ENCODE results near the gene RASL11B.

RASL11B gene

GRCh38 chr4:52838729-52839586, 23.2 kb upstream of the RASL11B start:
- no peaks in the 10 kb centered on the region for H3K36me3 Mint-ChIP-seq
- ATAC-seq (no peak), DNase-seq (ENCODE audit: low spot score in 2 of 2) (no peak)
- H3K4me3 Mint-ChIP-seq: no peak overlapping the region
- H3K27ac Mint-ChIP-seq: no peak overlapping the region
- H3K4me1 Mint-ChIP-seq: peaks cover 4% of the 10 kb centered on the region
- no peaks in the 10 kb centered on the region for H3K9me3 Mint-ChIP-seq

GRCh38 chr4:52840531-52841370, 21.4 kb upstream of the RASL11B start:
- Mint-ChIP-seq H3K9me3 (no peaks in the 10 kb centered on the region), H3K4me1 (peaks cover 6% of the 10 kb centered on the region)
- DNase-seq (ENCODE audit: low spot score in 2 of 2): no peak

GRCh38 chr4:52841682-52842456, 20.2 kb upstream of the RASL11B start:
- Mint-ChIP-seq H3K27ac (no peak overlapping the region), H3K4me1 (peaks cover 6% of the 10 kb centered on the region), H3K36me3 (no peaks in the 10 kb centered on the region), H3K4me3 (no peak overlapping the region), H3K9me3 (no peaks in the 10 kb centered on the region)
- ATAC-seq (no peak), DNase-seq (ENCODE audit: low spot score in 2 of 2) (no peak)

More at GRCh38 chr4:52840531-52841370, 21.4 kb upstream of the RASL11B start:
- Mint-ChIP-seq H3K4me3 (no peak overlapping the region), H3K36me3 (no peaks in the 10 kb centered on the region), H3K27ac (no peak overlapping the region)
- no peak for ATAC-seq

GRCh38 chr4:52842792-52843191, 19.3 kb upstream of the RASL11B start:
- no peak overlapping the region for H3K4me3 Mint-ChIP-seq
- peaks cover 6% of the 10 kb centered on the region for H3K4me1 Mint-ChIP-seq
- no peaks in the 10 kb centered on the region for H3K9me3 Mint-ChIP-seq
- H3K27ac Mint-ChIP-seq: no peak overlapping the region
- DNase-seq (ENCODE audit: low spot score in 2 of 2) (no peak), ATAC-seq (no peak)
- no peaks in the 10 kb centered on the region for H3K36me3 Mint-ChIP-seq

- DNase-seq (ENCODE audit: low spot score in 2 of 2) (no peak), ATAC-seq (no peak)
- Mint-ChIP-seq H3K27ac (no peak overlapping the region), H3K4me3 (no peak overlapping the region), H3K36me3 (no peaks in the 10 kb centered on the region), H3K4me1 (peaks cover 6% of the 10 kb centered on the region), H3K9me3 (no peaks in the 10 kb centered on the region)
Observed at GRCh38 chr4:52843351-52843750, 18.8 kb upstream of the RASL11B start.

- no peak for ATAC-seq
- peak overlapping the region; percentile 30 for H3K27ac Mint-ChIP-seq
- peaks cover 6% of the 10 kb centered on the region for H3K4me1 Mint-ChIP-seq
- H3K36me3 Mint-ChIP-seq: no peaks in the 10 kb centered on the region
- DNase-seq (ENCODE audit: low spot score in 2 of 2): no peak
- H3K4me3 Mint-ChIP-seq: no peak overlapping the region
- H3K9me3 Mint-ChIP-seq: no peaks in the 10 kb centered on the region
Observed at GRCh38 chr4:52843958-52844357, 18.2 kb upstream of the RASL11B start.

- Mint-ChIP-seq H3K4me1 (peaks cover 6% of the 10 kb centered on the region), H3K27ac (no peak overlapping the region), H3K36me3 (no peaks in the 10 kb centered on the region), H3K4me3 (no peak overlapping the region), H3K9me3 (no peaks in the 10 kb centered on the region)
- DNase-seq (ENCODE audit: low spot score in 2 of 2) (no peak), ATAC-seq (no peak)
Observed at GRCh38 chr4:52844596-52844995, 17.5 kb upstream of the RASL11B start.

- DNase-seq (ENCODE audit: low spot score in 2 of 2) (no peak), ATAC-seq (no peak)
- no peak overlapping the region for H3K27ac Mint-ChIP-seq
- no peaks in the 10 kb centered on the region for H3K9me3 Mint-ChIP-seq
- H3K4me3 Mint-ChIP-seq: no peak overlapping the region
- peaks cover 6% of the 10 kb centered on the region for H3K4me1 Mint-ChIP-seq
- no peaks in the 10 kb centered on the region for H3K36me3 Mint-ChIP-seq
Observed at GRCh38 chr4:52846502-52846901, 15.6 kb upstream of the RASL11B start.

- no peak for ATAC-seq
- Mint-ChIP-seq H3K9me3 (no peaks in the 10 kb centered on the region), H3K27ac (no peak overlapping the region)
Observed at GRCh38 chr4:52848254-52848653, 13.9 kb upstream of the RASL11B start.

GRCh38 chr4:52850406-52851124, 11.6 kb upstream of the RASL11B start:
- DNase-seq (ENCODE audit: low spot score in 2 of 2): no peak
- no peak overlapping the region for H3K4me3 Mint-ChIP-seq

More at GRCh38 chr4:52848254-52848653, 13.9 kb upstream of the RASL11B start:
- Mint-ChIP-seq H3K4me1 (peaks cover 6% of the 10 kb centered on the region), H3K36me3 (no peaks in the 10 kb centered on the region), H3K4me3 (no peak overlapping the region)
- DNase-seq (ENCODE audit: low spot score in 2 of 2): no peak

GRCh38 chr4:52852041-52852440, 10.1 kb upstream of the RASL11B start:
- H3K9me3 Mint-ChIP-seq: no peaks in the 10 kb centered on the region
- no peak for DNase-seq (ENCODE audit: low spot score in 2 of 2)
- ATAC-seq: no peak

More at GRCh38 chr4:52850406-52851124, 11.6 kb upstream of the RASL11B start:
- no peaks in the 10 kb centered on the region for H3K36me3 Mint-ChIP-seq
- ATAC-seq: no peak
- no peak overlapping the region for H3K27ac Mint-ChIP-seq
- no peaks in the 10 kb centered on the region for H3K4me1 Mint-ChIP-seq
- H3K9me3 Mint-ChIP-seq: no peaks in the 10 kb centered on the region

GRCh38 chr4:52852711-52853110, 9.4 kb upstream of the RASL11B start:
- DNase-seq (ENCODE audit: low spot score in 2 of 2): no peak
- no peak overlapping the region for H3K4me3 Mint-ChIP-seq
- H3K4me1 Mint-ChIP-seq: no peaks in the 10 kb centered on the region
- no peak overlapping the region for H3K27ac Mint-ChIP-seq
- no peaks in the 10 kb centered on the region for H3K36me3 Mint-ChIP-seq
- ATAC-seq: no peak
- peaks cover 2% of the 10 kb centered on the region for H3K9me3 Mint-ChIP-seq

More at GRCh38 chr4:52852041-52852440, 10.1 kb upstream of the RASL11B start:
- Mint-ChIP-seq H3K27ac (no peak overlapping the region), H3K4me1 (no peaks in the 10 kb centered on the region), H3K36me3 (no peaks in the 10 kb centered on the region), H3K4me3 (no peak overlapping the region)

GRCh38 chr4:52853351-52853750, 8.8 kb upstream of the RASL11B start:
- Mint-ChIP-seq H3K4me1 (no peaks in the 10 kb centered on the region), H3K4me3 (no peak overlapping the region), H3K36me3 (no peaks in the 10 kb centered on the region), H3K27ac (no peak overlapping the region), H3K9me3 (peaks cover 4% of the 10 kb centered on the region)
- no peak for ATAC-seq
- DNase-seq (ENCODE audit: low spot score in 2 of 2): no peak

GRCh38 chr4:52856801-52857200, 5.3 kb upstream of the RASL11B start:
- H3K9me3 Mint-ChIP-seq: peaks cover 4% of the 10 kb centered on the region
- no peak overlapping the region for H3K4me3 Mint-ChIP-seq
- DNase-seq (ENCODE audit: low spot score in 2 of 2) (no peak), ATAC-seq (peak; percentile 78)
- H3K36me3 Mint-ChIP-seq: no peaks in the 10 kb centered on the region
- peaks cover 11% of the 10 kb centered on the region for H3K4me1 Mint-ChIP-seq
- no peak overlapping the region for H3K27ac Mint-ChIP-seq

Data from stimulated activated effector memory CD8-positive, alpha-beta T cell treated with anti-CD3 and anti-CD28 coated beads, Interleukin-12 subunit alpha, Interleukin-12 subunit beta, amount 100 ng/mL, for 72 hours (primary cell).